HPDE6-E6E7 (cell line): ENCODE measurements around the gene RAB7A.
"Not testable (repeated sequence)": the region's sequence is repeated elsewhere in the genome, so short reads cannot be mapped to it uniquely, and the experiment has no call there.

Experiments used
- DNase-seq: peaks from one replicate; pipeline ENCODE4 v3.0.0; 2011; ENCODE audit warnings: missing footprints; ENCODE audit errors: extremely low spot score

The RAB7A gene

DNA sequence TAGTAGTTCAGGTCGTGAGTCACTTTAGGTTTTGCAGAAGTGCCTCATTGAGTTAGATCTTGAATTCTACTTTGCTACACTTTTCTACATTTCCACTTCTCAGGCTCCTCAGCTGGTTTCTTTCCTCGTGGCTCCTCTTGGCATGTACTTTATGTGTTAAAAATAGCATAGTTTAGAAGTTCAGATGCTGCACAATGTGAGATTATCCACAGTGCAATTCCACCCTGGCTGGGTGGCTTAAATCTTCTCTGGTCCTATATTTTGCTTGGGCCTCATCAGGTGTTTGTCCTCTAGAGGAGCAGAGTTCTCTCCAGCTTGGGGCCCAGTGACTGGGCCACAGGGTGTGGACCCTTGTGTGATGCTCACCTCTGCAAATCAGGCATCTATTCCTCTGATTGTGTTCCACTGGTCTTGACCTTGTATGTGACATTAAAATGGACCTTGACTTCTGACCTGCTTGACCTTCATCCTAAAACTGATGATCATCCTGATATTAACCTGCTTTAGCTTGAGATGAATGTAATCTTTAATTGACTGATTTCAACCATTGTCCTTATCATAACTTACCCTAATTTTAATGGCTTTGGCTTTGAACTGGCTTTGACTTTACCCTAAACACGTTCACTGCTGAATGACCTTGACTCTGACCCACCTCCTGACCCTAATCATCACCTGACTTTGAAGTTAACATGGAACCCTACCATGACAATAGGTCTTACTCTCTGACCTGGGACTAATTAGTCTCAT is 89.5 kb downstream of the RAB7A start:
- no peak for DNase-seq

DNA sequence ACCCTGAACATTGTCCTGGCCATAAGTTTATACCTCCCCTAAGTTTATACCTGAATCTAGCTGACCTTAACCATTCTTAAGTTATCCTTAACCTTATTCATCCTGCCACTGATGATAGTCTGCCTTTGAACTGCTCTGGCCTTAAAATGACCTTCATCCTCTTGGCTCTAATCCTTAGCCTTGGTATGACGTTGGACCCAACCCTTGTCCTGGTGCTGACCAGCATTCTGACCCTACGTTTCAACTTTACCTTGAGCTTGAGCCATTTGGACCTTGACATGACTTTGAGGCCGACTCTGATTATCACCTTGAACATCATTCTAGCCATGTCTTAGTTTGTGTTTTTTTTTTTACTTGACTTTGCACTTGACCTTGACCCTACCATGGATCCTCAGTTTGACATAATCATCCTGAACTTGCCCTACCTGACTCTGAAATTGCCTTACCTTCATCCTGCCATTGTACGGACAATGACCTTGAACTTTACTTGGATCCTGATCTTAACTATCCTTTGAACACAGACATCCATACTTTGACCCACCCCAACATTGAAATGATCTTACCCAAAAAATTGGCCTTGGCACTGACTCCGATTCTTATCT is 92.3 kb downstream of the RAB7A start:
- DNase-seq: no peak

DNA sequence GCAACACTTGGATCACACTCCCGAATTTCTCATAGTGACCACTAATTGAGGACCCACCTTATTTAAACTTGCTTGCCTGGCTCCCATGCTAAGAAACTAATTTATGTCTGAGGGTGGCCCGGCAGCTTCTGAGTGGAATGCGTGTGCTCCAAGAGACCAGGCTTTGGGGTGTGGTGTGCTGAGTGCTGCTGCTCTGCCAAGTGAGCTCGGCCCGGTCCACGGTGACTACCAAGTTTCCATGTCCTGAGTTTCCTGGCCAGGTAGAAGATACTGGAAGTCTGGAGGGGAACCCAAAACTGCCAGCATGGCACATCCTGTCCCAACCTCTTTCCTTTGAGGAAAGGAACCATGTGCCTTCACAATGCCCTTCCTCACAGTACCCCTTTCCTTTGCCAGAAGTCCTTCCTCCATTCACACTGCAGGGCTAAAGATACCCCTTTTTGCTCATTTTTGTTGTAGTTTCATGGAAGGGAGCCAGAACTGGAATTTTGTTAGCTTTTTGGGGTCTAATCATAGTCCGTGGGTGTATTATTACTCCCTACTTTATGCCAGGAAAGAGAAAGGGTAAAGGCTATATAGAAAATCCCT is 94.4 kb downstream of the RAB7A start:
- DNase-seq: no peak

DNA sequence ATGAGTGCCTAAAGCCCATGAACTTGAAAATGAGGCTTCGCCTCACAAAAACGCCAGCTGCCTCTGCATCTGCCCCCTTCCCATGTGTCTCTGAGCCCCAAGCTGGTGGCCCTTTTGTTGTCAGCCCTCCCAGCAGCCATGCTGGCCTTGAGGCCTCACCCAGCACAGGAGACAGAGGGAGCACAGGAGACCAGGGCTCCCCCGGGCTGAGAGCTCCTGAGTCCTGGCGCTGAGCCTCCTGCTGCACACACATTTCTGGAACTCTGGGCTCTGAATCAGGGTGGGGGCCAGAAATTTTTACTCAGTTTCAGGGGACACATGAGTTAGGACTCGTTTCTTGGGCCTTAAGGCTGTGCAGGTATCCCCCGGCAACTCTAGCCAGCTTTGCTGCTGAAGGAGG is 97.0 kb downstream of the RAB7A start:
- no peak for DNase-seq

DNA sequence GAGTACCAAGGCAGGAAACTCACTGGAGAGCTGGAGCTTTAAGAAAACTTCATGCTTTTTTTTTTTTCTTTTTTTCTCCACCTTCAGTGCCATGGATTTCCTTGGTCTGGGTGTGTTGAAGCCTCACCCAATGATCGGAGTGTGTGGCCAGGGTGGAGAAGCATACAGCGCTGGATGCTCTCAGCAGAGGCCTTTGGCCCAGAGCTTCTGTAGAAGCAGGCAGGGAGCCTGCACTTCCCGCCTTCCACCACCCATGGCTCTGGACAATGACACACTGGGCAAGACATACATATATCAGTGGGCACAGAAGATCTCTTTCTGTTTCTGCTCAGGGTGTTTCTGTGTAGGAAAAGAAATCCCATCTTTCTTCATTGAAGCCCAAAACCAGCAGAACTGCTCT is 97.6 kb downstream of the RAB7A start:
- no peak for DNase-seq

DNA sequence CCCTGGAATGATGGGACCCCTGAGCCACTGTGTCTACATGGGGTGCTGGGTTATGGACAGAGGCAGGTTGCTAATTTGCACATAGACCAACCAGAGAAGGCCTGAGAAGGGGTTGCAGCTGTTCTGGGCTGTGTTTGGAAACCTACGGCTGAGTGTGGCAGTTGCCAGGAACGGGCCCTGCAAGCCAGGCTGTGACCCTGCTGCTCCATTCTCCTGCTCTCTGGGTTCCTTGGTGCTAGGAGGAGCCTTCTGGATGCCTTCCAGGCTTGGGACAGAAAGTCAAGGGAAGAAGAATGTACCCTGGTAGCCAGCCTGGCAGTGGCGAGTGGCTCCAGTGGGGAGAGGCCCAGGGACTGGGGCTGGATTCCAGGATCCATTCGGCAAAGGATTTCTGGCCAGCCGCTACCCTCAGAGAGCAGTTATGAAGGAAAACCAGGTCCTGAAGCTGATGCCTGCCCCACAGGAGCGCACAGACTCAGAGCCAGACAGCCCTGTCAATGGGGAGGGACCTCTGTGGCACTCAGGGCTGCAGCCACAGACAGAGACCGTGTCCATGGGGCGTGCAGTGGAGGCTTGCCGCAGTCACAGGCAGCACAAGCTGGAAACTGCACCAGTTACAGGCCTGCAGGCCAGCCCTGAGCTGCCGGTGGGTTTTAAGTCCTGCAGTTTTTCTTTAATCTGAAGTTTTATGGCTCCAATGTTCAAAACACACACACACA is 98.3 kb downstream of the RAB7A start:
- no peak for DNase-seq

DNA sequence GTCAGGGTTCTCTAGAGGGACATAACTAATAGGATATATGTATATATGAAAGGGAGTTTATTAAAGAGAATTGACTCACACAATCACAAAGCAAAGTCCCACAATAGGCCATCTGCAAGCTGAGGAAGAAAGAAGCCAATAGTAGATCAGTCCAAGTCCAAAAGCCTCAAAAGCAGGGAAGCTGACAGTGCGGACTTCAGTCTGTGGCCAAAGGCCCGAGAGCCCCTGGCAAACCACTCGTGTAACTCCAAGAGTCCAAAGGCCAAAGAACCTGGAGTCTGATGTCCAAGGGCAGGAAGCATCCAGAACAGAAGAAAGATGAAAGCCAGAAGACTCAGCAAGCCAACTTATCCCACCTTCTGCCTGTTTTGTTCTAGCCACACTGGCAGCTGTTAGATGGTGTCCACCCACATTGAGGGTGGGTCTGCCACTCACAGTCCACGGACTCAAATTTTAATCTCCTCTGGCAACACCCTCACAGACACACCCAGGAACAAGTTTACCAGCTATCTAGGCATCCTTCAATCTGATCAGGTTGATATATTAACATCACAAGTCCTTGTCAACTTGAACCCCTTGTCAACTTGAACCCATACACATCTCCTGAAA is 99.2 kb downstream of the RAB7A start:
- no peak for DNase-seq

DNA sequence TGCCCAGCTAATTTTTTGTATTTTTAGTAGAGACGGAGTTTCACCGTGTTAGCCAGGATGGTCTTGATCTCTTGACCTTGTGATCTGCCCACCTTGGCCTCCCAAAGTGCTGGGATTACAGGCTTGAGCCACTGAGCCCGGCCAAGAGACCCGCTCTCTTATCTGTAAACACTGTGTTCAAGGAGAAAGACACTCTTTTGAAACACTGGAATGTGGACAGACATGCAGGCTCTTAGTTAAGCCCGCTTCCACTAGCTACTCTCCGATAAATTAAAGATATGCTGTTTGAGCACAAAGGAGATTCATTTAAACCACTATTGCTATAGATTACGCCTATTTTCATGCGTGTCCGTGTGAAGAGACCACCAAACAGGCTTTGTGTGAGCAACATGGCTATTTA is 103.1 kb downstream of the RAB7A start:
- not testable (repeated sequence) for DNase-seq

DNA sequence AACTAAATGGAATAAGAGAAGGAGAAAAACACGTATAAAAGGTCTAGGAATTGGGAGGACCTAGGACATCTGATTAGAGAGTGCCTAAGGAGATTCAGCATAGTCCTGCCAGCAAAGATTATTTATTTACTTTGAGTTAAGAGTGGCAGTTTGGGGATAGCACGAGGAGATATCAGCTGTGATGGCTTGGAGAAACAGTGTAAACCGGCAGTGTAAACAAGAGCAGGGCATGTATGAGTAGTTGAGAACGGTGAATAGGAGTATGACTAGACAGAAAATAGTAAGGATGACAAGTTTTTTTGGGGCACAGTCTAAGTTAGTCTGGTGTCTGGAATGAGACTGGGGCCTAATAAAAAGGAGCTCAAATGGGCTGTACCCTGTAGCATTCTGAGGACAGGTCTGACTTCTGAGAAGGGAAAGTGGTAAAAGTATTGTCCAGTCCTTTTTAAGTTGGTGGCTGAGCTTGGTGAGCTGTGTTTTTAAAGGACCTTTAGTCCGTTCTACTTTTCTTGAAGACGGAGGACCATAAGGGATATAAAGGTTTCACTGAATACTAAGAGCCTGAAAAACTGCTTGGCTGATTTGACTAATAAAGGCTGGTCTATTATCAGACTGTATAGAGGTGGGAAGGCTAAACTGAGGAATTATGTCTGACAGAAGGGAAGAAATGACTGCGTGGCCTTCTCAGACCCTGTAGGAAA is 104.1 kb downstream of the RAB7A start:
- DNase-seq: not testable (repeated sequence)

DNA sequence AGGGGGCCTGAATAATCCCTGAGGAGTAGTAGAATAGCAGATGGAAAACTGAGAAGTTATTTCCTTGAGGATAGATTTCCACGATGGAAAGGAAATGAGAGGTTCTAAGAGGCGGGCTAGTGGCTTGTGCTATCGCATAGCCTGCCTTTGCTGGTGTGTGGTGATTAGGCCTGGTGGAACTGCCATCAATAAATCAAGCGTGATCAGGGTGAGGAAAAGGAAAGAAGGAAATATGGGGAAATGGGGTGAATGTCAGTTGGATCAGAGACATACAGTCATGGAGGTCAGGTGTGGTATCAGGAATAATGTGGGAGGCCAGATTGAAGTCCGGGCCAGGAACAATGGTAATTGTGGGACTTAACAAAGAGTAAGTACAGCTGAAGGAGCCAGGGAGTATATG is 104.8 kb downstream of the RAB7A start:
- not testable (repeated sequence) for DNase-seq

DNA sequence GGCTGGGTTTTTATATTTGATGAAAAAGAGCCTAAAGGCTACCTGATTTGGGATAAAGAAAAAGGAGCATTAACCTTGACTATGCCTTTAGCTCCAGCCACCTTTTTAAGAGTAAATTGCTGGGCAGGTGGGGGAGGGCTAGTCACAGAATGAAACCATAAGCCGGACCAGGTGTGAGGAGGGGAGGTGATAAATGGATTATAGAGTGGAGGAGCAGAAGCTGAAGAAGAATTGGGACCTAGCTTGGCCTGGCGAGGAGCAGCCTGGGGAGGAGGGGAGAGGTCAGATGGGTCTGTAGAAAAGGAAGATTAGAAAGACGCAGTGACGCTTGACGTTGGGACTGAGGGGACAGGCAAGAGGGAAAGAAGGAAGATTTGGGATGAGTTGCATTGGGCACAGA is 107.0 kb downstream of the RAB7A start:
- not testable (repeated sequence) for DNase-seq

DNA sequence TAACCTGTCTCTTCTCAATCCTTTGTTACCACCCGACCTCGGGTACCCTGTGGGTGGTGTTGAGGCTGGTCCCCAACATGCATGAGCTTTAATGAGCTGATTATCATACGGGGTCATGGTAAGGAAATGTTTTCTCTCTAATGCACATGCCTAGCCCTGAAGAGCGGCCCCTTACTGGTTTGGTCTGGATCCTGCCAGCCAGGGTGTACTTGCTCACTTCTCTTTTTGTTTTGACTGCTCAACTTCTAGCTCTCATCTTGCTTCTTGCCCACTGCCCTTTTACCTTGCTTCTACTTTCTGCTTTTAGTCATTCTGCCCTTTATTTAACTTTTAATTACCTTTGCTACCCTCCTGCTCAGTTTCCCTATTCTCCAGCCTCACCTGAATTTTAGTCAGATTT is 109.1 kb downstream of the RAB7A start:
- no peak for DNase-seq

DNA sequence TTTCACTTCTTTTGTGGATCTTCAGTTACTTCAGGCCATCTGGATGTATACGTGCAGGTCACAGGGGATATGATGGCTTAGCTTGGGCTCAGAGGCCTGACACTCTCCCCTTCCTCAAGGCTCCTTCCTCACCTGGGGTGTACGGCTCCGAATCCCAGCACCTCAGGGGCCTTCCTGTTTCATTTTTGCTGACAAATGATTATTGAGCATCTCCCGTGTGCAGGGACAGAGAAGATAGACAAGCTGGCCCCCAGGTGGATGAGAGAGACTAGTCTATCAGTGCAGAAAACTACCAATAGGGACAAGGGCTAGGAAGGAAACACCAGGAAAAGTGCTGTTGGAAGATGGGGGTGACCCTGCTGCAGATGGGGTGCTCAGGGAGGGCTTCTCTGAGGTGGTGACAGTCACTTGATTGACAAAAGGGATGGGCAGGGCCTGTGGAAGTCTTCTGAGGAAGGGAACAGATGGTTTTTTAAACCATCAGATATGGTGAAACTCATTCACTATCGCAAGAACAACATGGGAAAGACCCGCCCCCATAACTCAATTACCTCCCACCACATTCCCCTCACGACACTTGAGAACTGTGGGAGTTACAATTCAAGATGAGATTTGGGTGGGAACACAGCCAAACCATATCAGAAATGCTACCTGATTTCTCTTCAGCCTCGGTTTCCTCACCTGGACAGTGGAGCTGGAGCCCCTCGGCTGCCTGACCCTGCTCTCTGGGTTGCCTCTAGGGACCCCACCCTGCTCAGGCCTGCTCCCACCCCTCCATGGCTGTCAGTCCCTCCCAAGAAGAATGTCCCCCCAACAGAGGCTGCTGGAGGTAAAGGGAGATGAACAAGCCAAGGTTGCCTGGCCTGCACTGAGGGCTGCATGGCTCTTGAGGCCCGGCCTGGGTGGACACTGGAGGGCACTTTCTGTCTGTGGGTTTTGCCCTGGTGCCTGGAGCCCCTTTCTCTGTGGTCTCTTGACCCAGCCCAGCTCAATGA is 116.2 kb downstream of the RAB7A start:
- no peak for DNase-seq

DNA sequence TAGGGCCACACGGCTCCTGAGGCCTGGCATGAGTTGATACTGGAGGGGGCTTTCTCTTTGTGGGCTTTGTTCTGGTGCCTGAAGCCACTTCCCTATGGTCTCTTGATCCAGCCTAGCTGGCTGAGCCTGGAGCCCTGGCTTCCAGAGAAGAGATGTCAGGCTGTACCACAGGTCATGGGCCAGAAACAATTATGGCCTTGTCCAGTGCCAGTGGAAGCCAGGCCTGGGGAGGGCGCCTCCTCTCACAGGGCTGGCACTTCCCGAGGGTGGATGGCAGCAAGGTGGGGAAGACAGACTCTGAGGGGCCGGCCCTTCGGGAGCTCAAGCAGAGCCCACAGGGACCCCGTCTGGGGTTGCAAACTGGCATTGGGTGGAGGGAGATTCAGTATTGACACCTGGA is 118.5 kb downstream of the RAB7A start:
- no peak for DNase-seq

DNA sequence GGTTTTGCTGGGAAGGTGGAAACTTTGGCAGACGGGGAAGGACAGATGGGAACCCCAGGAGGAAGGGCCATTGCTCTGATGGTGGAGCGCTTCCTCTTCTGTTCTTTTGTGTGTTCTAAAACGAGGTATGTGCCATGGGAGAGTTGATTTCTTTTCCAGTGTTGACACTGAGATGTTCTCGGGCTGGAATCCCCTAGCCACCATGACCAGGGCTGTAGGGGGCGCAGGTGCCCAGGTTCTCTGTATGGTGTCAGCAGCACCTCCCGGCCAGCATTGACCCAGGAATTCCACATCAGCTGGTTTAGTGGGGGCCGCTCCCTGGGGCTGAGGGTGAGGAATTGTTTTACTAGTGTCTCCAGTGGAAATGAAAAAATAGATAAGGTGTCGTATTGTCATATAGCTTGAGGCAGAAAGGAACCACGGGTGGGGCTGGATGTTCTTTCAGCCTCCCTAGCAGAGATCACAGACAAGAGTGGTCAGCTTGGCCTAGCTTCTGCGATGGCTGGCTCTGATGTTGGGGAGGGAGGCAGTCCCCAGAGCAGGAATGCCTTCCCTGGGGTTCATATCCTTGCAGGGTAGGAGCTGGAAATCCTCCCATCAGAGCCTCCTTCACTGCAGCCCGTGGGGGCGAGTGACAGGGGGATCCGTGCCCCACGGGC is 119.3 kb downstream of the RAB7A start:
- DNase-seq: no peak

DNA sequence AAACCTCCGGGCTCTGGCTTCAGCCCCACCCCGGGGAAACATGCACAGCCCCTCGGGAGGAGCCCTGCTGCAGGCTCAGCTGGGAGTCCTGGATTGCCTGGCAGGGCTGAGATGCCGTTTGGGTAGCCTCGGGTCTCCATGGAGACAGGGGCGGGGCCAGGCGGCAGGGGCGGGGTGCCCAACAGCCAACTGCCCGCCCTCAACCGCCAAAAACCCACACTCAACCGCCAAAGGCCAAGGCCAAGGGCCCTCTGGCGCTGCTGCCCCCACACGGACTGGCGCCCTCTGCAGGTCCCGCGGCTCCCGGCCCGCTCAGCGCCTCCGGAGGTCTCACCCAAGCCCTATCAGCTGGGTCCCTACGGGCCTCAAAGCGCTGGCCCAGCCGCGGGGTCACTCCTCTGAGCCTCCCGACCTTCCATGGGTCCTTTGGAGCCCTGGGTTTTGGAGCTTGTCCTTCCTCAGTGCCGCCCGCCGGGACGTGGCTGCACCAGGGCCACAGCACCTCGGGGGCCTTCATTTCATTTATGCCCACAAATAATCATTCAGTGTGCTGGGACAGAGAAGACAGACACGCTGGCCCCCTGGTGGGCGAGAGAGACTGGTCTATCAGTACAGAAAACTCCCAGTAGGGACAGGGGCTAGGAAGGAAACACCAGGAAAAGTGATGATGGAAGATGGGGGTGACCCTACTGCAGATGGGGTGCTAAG is 119.9 kb downstream of the RAB7A start:
- peak; percentile 82 for DNase-seq

DNA sequence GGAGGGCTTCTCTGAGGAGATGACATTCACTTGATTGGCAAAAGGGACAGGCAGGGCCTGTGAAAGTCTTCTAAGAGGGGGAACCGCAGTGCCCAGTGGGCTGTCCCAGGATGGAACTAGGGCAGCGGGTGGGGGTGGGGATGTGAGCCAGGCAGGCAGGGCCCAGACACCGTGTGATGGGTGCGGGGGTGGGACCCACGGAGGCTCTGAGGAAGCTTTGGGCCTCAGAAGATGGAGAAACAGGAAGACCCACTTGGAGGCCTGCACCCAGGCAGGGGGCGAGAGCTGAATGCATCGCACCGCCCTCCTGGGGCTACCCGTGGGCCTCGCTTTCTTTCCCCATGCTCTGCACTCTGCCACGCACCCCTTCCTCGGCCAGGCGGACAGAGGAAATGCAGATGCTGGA is 120.5 kb downstream of the RAB7A start:
- DNase-seq: no peak

DNA sequence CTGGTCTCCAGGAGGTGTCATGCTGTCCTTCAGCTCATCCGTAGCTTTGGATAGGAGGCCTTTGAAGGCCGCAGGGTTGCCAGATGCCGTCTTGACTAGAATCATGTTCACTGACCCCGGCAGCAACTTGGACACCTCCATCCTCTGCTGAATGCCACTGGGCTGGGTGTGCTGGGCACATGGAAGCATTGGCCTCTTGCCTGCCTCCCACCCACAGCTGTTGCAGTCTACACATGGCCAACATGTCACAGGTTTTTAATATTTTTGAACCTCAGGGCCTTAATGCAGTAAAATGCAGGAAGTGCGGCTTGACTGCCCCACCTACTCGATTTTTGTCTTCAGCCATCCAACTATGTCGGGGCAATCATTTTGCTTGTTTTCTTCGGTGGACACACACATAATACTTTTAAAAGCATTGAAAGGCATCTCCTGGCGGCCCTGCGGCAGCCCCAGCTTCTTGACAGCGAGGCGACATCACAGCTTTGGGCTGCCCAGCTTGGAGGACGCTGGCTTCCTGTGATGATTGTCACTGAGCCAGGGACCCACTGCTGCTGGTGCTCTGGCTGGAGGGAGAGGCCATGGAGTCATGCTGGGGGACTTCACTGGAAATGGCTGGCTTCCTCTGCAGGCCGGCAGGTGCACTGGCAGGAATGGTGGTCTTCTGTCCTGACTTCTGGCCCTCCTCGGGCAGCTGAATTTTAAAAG is 121.8 kb downstream of the RAB7A start:
- DNase-seq: no peak

DNA sequence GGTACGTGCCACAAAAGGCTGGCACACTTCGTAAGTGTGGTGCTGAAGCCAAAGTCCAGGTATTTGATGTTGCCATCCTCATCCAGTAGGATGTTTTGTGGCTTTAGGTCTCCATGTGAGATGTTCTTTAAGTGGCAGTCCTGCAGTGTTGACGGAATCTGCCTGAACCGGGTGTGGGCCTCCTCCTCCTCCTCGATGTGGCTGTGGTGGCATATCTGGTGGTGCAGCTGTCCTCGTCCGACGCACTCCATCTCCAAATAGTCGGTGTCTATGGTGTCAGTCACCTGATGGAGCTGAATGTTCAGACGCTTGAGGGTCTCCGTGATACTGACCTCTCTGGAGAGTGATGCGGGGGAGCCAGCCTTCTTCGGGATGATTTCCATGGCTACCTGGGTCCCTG is 123.0 kb downstream of the RAB7A start:
- DNase-seq: no peak
